GM18861 (cell line): ENCODE measurements around the gene GOPC.
"Not testable (repeated sequence)": the region's sequence is repeated elsewhere in the genome, so short reads cannot be mapped to it uniquely, and the experiment has no call there.

Experiments used
- ATAC-seq: cut with Tn5 transposase; IDR thresholded peaks from one replicate; pipeline ENCODE4 v1.9.1; 2021; ENCODE audit not compliant: unreplicated experiment

GOPC gene

GRCh38 chr6:117602151-117602898 lies at the start of gene GOPC:
Gene GOPC, minus strand, starts transcription at chr6:117602511. Its CDS starts 223 bp downstream, at chr6:117602288.
- peak; percentile 90 for ATAC-seq

- not testable (repeated sequence) for ATAC-seq
These were observed 49.7 kb upstream of the GOPC start for GRCh38 chr6:117651984-117652383.

DNA sequence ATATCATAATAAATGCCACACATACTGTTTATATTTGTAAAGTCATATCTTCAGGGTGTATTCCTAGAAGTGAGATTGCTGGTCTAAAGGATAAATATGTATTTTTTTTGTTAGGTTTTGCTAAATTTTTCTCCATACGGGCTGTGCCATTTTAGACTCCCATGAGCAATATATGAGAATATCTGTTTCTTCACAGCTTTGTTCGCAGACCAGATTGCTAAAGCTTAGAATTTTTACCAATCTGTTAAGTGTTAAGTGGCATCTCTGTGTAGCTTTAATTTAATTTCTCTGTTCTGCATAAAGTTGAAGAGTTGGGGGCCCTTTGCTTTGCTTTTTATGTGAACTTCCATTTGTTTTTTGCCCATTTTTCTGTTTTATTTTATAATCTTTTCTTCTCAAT lies 40.7 kb upstream of the GOPC start:
- ATAC-seq = no peak

DNA sequence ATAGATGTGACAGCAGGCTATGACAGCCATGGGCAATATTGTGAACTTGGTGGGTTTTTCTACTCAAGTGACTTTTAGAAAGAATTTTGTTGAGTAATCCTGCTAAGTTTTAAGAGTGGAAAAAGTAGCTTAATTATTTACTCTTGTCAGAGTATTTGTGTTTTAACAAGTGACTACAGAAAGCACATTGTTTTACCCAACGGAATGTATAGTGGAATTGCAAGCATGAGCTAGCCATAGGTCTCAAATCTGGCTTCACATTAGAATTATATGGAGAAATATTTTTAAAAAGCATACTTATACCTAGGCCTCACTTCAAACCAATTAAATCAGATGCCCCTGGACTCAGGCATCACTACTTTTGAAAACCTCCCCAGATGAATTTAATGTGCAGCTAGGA lies 35.5 kb upstream of the GOPC start:
- no peak for ATAC-seq

DNA sequence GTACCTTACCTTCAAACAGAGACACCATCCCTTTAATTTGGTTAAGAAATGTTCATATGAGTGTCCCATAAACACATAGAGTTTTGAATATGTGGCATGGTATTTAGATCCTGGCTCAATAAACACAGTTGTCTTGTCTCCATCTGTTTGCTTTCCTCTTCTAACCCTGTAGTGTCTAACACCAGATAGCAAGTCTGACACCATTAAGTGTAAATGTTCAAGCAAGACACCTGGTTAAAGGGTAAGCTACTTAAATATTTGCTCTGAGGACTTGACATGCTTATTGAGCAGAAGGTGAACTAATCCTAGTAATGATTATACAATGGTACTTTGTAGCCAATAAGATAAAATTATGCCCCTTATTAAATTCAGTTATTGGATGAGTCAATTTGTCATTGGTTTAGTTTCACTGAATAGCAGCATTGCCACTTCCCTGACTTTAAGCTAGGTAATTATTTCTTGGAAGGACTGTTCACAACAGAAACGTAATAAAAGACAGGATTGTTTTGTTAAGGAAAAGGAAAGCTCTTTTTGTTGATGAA lies 26.9 kb upstream of the GOPC start:
- no peak for ATAC-seq

DNA sequence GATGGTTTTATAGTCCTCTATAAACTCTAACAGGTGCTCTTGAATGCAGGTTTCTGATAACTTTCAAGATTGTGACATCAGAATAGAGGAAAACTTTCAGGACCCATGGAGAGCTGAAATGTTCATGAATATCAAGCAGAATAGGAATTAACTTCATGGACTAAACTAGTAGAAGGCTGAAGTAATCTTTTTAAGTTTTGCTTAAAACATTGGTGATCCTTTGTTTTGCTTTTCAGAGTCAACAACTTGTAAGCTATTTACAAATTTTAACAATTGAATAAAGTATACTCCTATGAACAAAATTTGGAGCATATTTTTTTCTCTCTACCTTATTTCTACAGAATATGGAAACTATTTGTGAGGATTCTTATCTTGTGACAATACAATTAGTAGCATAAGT lies 25.2 kb upstream of the GOPC start:
- no peak for ATAC-seq

GRCh38 chr6:117624869-117625481 lies 22.7 kb upstream of the GOPC start:
- no peak for ATAC-seq

DNA sequence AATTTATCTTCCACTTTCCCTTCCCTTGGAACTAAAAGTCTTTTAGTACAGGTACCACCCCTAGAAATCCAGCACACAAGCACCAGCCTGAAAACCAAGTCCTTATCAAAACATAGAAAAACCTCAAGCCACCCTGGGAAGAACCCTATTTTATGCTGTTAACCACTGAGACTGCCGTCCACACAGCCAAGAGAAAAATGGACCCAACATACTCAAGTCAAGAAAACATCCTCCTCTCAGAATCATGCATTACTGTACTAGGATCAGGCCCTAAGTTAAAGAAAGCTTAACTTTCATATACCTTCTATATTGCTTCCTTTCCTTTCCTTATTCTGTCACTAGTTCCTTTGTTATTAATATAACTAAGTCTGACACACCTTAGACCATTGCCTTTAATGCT lies 16.9 kb upstream of the GOPC start:
- ATAC-seq = no peak

- no peak for ATAC-seq
These were observed 15.1 kb upstream of the GOPC start for GRCh38 chr6:117617210-117618035.

- no peak for ATAC-seq
These were observed 14.3 kb upstream of the GOPC start for GRCh38 chr6:117616391-117617209.

DNA sequence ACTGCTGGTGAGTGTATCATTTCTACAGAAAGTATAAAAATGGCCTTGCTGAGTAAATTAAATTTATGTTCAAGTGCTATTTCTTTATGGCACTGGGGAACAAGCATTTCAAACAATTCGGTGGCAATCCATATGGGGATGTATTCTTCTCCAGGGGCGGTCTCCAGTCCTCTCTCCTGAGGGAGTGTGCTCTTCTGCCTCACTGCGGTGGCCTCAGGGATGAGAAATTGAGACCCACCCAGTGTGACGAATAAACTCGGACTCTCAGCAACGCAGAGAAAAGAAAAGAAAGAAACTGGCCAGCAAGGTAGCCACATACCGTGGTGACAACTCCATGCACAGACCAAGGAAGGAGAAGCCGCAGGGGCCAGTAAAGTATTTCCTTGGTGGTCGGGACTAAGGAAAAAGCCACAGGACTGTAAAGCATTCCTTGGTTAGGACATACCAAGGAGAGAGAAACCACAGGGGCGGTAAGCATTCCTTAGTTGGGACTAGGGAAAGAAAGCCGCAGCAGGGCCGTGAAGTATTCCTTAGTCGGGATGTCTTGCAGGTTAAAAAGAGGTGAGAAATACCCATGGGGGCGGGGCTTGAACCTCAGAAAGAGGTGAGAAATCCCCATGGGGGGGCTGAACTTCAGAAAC lies 13.6 kb upstream of the GOPC start:
- no peak for ATAC-seq

DNA sequence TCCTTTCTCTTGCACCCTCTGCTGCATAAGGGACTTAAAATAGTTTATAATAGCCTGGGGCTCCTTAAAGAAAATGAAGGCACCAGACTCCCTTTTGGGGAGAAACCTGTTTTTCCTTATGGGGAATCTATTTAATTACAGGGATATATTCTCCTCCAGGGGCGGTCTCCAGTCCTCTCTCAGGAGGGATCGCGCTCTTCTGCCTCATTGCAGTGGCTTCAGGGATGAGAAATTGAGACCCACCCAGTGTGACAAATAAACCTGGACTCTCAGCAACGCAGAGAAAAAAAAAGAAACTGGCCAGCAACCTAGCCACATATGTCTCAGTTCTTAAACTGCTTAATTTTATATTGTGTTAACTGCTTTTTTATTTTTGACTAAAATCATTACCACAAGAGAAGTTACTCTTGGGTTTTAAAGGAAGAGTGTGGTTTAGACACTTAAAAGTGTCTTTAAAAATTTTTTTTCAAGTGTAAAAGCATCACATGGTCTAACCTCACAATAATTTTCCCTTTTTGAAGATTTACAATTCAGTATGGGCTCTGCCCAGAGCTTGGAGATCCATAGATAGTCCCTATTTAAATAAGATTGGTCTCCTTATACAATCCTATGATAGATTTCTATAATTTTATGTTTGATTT lies 11.7 kb upstream of the GOPC start:
- ATAC-seq = no peak

GRCh38 chr6:117607511-117607910 lies 5.2 kb upstream of the GOPC start:
- peak; percentile 21 for ATAC-seq

- peak; percentile 47 for ATAC-seq
These were observed 3.0 kb upstream of the GOPC start for GRCh38 chr6:117605169-117605826.

- ATAC-seq = no peak
These were observed 1.5 kb upstream of the GOPC start for GRCh38 chr6:117603821-117604220.

DNA sequence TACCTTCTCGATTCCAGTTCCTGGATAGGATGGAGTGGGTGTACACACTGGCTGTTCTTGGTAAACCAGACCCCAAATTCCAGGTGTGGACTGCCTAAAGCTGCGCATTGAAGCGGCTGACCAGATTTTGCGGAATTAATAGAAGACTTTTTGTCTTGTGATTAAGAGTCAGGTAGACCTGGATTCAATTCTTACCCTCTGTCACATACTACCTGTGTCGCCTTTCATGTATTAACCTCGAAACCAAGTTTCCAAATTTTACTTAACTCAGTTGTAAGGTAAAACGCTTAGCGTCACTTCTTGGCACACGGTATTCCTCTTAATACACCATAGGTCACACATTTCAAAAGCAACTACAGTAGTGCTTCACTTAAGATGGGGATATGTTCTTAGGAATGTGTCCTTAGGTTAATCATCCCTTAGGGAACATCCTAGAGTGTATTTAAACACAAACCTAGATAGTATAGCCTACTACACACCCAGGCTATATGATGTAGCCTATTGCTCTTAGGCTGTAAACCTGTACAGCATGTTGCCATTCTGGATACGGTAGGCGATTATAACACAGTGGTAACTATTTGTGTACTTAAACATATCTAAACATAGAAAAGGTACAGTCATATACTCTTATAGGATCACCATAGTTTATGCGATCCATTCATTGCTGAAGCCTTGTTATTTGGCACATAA lies 733 bp upstream of the GOPC start:
- ATAC-seq = no peak

DNA sequence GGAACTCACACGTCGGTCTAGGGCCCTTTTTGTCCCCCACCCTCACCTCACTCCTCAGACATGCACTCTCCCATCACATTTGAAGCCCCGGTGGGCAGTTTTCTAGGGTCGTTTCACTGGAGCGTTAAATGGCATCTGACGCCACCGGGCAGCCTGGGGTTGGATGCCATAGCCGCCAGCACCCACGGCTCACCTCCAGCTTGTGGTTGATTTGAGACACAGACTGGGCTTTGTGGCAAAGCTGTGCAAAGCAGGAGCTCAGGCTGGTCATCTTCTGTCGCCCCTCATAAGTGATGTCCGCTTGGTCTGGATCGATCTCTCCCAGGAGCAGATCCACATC lies 530 bp downstream of the GOPC start:
- peak; percentile 3 for ATAC-seq

DNA sequence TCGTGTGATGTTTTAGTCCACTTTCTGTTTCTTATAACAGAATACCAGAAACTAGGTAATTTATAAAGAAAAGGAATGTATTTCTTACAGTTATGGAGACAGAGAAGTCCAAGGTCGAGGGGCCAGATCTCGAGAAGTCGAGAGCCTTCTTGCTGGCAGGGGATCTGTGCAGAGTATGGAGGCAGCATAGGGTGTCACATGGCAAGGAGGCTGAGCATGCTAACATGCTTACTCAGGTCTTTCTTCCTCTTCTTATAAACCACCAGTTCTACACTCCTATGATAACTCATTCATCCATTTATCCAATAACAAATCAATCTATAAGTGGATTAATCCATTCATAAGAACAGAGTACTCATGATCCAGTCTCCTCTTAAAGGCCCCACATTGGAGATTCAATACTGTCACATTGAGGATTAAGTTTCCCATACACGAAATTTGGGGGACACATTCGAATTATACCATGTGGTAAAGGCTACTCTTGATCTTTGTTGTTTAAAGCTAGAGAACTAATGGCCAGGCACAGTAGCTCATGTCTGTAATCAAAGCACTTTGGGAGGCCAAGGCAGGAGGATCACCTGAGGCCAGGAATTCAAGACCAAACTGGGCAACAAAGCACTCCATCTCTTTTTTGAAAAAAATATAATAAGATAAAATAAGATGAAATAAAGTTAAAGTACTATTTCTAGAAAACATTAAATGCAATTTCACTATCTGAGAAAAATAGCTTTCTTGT lies 2.1 kb downstream of the GOPC start:
- no peak for ATAC-seq
